ENCODE data around the gene PPP4R1.
"Not testable (repeated sequence)": the region's sequence is repeated elsewhere in the genome, so short reads cannot be mapped to it uniquely, and the experiment has no call there.

The PPP4R1 gene, protein sequence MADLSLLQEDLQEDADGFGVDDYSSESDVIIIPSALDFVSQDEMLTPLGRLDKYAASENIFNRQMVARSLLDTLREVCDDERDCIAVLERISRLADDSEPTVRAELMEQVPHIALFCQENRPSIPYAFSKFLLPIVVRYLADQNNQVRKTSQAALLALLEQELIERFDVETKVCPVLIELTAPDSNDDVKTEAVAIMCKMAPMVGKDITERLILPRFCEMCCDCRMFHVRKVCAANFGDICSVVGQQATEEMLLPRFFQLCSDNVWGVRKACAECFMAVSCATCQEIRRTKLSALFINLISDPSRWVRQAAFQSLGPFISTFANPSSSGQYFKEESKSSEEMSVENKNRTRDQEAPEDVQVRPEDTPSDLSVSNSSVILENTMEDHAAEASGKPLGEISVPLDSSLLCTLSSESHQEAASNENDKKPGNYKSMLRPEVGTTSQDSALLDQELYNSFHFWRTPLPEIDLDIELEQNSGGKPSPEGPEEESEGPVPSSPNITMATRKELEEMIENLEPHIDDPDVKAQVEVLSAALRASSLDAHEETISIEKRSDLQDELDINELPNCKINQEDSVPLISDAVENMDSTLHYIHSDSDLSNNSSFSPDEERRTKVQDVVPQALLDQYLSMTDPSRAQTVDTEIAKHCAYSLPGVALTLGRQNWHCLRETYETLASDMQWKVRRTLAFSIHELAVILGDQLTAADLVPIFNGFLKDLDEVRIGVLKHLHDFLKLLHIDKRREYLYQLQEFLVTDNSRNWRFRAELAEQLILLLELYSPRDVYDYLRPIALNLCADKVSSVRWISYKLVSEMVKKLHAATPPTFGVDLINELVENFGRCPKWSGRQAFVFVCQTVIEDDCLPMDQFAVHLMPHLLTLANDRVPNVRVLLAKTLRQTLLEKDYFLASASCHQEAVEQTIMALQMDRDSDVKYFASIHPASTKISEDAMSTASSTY

DNA sequence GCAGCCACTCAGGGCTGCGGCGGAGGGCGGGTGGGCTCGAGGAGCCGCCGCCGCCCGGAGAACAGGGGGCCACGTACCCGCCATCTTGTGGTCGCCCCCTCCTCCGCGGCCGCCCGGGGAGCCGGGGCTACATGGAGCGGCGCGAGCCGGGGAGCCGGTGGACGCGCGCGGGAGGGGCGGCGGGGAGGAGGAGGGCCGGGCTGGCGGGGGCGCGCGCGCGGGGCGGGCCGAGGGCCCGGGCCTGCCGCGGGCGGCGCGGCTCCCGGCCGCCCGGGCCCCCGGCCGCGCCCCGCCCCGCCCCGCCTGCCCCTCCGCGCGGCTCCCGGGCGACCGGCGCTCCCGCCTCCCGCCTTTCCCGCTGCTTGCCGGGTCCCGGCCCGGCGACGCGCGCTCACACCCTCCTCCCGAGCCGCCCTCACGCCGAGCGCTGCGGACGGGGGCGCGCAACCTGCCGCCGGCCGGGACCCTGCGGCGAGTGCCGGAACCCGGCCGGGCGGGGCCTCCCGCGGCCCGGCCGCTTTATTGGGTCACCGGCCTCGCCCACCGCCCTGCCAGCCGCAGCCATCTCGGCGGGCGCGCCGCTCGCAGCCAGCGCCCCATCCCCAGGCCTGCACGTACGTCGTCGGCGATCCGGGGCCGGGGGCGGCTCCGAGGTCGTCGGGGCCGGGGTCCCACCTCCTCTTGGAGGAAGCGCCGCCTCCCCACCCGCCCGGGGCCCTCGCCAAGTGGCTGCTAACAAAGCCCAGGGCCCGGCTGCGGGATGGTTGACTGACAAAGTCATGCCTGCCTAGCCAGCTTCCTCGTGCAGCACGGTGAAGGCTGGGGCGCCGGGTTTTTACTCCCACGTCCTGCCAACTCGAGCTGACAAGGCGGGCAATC, at the start of gene PPP4R1:
PPP4R1 (minus strand) TSS at position 159 of the 879 bp plus-strand sequence; CDS start at position 84, 75 bp downstream.
- DNase-seq = peak; percentile 88

DNA sequence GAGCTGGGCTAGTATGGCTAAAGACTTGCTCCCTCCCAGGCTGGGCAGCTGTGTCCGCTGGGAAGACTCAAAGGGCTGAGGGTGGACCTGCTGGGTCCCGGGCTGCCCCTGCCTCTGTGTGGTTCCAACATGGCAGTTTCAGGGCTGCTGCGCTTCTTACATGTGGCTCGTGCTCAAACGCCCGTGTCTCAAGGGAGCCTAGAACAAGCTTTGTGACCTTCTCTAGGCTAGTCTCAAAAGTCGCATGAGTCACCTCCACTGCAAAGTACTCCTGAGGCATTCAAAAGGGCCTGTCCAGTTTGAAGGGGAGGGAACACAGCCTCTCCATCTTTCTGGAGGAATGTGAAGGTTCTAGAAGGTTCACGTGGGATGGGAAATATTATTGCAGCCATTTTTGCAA, 49.0 kb upstream of the PPP4R1 start:
- DNase-seq = no peak

DNA sequence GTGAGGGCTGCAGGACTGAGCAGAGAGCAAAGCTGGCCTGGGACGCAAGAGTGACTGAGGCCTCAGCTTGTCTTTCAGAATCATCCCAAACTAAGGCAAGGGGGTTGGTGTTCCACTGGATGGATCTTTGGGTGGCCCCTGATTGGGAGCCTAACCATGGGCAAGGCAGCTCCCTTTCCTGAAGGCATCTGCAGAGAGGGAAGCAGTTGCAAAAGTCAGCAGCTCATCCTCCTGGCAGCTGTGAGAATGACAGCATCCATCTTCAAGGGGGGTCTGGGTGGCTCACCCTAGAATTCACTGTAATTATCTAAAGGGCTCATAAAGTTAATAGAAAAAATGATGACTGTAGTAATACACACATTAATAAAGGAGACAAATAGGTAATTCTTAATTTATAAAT, 47.2 kb upstream of the PPP4R1 start:
- no peak for DNase-seq

DNA sequence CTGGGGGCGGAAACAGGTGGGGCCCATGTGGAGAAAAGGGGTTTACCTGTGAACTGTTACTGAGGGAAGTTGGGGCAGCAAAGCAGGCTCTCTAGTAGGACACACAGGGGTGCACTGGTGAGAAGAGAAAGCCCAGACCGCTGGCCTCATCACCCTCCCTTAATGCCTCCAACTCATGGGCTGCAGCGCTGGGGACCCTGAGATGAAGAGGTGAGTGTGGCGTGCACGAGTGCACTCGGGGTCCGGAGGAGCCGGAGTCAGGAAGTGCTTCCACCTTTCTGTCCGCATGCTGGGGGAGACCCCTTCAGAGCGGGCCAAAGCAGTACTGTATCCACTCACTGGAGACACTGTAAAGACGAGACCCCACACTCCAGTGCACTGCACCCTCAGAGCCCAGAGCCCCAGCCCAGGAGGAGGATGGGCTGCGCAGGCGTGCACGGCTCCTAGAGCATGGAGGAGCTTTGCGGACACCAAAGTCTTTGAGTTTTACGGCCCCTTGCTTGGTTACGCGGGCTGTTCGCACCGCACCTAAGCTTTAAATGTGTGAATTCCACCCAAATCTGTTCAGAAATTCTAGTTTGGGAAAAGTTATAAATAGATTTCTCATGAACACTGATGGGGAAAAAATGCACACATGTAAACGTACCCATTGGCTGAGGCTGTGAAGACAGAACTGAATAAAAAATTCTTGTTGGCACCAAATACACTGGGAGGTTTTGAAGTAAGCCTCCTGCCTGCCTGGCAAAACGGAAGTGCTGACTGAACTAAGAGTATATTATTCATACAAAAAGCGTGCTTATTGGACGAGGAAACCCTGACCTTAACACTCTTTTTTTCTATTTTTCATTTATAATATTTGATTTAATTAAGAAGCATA, 45.4 kb upstream of the PPP4R1 start:
- DNase-seq = no peak

DNA sequence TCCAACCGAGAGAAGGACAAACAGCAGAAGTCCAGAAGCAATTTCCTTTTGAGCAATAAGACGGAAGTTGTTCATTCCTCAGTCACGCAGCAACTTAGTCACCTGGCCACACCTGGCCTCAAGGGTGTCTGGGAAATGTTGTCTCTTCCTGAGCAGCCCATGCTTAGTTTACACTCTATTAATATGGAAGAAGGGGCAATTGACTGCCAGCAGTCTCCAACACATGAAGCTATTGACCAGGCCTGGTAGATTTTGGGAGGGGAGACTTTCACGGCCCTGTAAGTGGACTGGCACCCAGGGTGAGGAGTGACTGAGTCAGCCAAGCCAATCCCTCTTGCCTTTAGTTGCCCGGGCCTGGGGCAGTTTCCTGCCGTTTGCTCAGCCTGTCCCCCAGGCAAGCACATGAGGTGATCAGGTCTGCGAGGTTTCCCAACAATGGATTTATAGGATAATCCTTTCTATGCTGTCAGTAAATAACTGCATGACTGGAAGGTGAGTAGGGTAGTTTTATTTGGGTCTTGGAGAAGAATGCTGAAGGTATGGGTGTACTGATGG, 43.8 kb upstream of the PPP4R1 start:
- DNase-seq = no peak

DNA sequence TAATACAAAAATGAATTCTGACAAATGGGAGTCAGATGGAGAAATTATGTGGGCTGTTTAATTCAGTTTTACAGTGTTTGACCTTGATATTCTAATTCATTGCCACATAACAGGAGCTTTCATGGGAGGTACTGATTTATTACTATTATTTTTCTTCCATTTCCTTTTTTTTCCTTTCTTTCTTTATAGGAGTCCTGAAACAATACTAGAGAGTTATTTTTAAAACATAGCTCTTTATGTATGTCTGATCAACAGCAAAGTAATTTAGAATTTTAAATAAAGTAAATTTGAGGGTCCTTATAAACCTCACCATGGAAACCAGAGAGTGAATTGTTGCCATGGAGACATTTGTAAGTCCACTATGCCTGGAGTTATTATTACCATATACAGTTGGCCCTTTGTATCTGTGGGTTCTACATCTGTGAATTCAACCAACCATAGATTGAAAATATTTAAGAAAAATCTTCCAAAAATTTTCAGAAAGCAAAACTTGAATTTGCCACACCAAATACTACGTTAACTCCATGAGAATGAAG, 40.9 kb upstream of the PPP4R1 start:
- no peak for DNase-seq

DNA sequence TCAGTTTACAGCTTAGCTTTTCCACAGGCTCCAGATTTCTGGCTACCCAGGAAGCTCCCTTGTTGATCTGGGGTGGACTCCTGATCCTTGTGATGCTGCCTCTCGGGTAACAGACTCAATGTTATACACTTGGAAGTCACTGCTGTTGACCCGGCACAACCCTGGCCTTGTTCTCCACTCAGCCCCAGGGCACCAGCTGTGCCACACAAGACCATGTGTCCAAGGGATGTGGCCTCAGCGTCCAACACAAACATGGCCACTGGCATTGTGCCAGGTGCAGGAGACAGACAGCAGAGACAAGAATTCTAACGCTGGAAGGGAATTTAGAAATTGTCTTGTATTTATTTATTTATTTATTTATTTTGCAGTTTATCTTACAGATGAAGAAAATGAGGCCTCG, 39.0 kb upstream of the PPP4R1 start:
- no peak for DNase-seq

DNA sequence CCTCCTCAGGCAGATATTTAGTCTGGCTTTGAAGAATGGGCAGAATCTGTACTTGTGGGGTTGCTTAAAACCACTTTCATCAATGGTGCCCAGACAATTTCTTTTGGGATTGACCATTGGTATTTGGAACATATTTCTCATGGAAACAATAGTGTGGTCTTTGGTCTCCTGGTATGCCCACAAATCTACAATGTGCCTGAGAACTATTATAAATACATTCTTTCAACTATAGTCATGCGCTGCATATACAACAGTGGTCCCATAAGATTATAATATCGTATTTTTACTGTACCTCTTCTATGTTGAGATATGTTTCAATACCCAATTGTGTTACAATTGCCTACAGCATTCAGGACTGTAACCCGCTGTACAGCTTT, 34.8 kb upstream of the PPP4R1 start:
- no peak for DNase-seq

DNA sequence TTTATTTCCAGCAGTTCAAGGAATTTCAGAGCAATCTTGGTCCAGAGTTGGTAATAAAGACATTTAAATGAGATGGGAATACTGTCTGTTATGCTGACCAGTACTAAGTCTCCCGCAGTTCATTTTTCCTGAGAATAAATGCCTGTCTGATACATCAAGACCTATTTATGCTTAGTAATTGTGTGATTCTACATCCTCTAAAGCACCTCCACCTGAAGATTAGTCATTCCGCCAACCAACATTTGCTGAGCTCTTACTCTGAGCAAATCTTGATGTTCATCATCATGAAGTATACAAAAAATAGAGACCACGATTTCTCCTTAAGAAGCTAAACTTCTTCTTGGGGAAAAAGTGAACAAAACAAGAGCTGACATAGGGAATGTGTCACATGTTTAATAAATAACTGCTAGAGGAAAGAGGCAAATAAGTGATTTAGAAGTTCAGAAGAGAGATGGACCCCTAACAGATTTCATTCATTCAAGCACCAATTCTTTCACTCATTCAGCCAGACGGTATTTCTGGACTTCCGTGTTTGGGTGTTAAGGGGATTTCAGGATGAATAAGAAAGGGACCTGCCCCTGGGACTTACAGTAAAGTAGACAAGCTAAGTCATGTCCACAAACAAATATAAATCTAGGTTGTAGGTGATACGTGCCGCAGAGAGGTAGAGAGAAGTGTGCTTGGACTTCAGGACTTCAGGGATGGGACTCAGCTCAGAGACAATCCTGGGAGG, 34.2 kb upstream of the PPP4R1 start:
- no peak for DNase-seq

DNA sequence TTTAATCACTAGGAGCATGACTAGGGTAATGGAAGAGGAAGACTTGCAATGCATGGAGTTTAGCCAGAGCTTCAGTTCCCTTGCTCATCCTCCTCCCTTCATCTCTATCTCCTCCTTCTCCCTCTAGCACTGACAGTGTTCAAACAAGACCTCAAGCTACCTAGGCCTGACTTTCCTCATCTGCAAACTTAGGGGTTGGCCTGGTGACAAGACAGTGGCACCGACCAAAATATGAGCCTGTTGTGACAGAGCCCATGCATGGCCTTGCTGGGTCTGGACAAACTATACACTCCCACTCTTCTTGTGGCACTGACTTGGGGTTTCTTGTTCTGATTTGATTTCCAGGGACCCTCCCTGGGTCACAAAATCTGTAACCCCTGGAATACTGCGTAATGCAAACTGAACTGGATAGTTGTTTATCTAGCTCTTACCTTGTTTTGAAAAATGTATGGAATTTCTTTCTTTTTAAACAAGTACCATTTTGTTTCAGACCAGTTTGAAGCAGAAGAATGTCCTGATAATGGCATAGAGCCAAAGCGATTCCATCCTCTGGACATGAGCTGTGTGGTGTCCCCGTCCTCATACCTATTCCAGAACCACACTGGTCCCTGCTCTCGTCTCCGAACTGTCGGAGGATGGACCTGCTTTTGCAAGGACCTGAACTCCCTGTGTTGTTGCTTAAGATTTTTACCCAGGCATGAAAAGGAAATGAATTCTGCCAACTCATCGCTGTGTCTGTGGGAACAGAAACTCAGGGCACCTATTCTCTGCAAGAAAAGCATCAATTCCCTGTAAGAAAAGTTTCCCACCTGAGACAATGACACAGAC, 33.4 kb upstream of the PPP4R1 start:
- DNase-seq = no peak

DNA sequence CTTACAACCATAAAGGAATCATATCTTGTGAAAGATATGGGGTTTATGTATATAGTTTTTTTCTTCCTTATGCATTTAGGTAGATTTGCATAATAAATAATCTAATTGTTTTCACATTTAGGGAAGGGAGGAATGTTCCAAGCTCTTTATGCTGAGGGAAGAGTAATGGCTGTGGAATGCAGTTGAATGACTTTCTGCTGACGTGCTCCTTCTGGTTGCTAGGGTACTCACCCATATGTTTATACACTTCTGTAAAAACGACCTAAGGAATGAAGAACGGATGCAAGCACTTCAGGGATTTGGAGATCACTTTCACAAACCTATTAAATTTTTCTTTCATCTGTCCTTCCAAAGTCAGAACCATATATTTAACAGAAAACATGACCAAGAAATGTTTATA, 29.2 kb upstream of the PPP4R1 start:
- no peak for DNase-seq

DNA sequence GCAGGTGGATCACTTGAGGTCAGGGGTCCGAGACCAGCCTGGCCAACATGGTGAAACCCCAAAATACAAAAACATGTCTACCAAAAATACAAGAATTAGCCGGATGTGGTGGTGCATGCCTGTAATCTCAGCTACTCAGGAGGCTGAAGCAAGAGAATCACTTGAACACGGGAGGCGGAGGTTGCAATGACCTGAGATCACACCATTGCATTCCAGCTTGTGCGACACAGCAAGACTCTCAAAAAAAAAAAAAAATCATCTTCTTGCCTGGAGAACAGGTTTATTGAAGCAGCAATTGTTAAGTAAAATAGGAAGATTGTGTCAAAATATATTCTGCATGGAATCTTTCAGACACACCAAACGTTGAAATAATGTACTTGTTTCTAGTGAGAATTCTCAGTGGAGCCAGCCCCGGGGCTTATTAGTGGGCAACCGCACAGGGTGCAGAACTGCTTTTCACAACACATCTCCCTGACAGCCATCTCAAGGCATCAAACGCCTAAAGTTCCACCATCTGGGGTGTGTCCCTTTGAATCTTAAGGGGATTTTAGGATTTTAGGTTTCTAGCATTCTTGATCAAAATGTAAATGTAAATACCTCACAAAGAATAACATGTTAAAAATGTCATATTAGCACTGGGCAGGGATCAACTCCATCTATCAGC, 28.6 kb upstream of the PPP4R1 start:
- no peak for DNase-seq

DNA sequence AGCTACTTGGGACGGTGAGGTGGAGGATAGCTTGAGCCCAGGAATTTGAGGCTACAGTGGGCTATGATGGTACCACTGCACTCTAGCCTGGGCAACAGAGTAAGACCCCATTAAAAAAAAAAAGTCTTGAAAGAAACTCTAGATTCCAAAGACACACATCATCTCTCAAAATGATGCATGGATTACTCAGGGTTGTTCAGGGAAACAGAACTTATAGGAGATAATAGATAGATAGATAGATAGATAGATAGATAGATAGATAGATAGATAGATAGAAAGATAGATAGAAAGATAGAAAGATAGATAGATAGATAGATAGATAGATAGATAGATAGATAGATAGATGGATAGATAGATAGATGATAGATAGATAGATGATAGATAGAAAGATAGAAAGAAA, 26.7 kb upstream of the PPP4R1 start:
- not testable (repeated sequence) for DNase-seq

DNA sequence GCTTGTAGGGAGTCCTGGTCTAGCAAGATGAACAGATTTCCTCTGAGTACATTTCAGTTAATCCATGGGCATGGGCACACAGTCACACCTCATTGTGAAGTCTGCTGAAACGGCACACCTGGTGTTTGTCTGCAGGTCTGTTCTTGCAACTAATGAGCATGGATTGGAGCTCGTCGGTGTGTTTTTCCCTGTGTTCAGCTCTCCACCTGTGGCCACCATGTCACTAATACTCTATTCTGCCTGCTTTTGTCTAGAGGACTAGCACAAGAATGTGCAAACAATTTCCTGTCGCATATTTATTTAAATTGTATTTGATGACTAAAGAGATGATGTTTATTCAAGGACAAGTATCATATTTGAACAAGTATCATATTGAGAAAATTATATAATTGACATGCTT, 24.5 kb upstream of the PPP4R1 start:
- DNase-seq = no peak

DNA sequence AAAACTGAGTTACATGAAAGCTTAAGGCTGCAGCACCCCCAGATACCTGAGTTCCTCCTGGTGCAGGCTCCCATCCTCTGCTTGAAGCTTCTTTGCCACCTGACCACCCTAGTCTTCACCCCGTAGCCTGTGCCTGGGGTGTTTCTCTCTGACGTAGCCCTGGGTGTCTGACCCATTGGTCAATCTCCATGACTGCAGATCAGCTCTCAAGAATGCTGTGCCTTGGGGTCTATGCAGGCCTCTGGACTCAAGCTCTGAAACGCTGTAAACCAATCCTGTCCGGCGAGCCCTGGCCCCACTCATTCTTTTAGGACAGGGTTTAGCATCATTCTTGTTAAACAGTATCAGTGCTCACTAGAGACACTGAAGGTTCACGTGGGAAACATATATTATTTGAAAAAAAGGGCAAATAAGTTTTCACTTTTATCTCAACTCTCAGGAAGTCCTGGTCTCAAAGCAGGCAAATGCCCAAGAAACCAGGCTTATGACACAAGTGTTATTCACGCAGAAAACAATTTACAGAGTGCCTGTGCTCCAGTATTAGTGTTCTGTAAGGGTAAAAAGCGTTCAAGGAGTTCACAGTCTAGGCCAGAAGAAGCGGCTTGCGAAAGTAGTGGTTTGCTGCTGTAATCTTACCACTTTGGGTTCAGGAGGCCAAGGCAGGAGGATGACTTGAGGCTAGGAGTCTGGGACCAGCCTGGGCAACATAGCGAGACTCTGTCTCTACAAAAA, 22.8 kb upstream of the PPP4R1 start:
- no peak for DNase-seq

DNA sequence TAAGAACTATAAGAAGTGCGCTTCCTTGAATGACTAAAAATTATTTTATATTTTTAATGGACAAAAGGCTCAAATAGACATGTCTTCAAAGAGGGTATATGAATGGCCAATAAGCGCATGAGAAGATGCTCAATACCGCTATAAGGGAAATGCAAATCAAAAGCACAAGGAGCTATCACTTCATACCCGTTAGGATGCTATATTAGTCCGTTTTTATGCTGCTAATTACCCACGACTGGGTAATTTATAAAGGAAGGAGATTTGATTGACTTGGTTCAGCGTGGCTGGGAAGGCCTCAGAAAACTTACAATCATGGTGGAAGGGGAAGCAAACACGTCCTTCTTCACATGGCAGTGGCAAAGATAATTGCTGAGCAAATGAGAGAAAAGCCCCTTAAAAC, 20.5 kb upstream of the PPP4R1 start:
- DNase-seq = no peak

DNA sequence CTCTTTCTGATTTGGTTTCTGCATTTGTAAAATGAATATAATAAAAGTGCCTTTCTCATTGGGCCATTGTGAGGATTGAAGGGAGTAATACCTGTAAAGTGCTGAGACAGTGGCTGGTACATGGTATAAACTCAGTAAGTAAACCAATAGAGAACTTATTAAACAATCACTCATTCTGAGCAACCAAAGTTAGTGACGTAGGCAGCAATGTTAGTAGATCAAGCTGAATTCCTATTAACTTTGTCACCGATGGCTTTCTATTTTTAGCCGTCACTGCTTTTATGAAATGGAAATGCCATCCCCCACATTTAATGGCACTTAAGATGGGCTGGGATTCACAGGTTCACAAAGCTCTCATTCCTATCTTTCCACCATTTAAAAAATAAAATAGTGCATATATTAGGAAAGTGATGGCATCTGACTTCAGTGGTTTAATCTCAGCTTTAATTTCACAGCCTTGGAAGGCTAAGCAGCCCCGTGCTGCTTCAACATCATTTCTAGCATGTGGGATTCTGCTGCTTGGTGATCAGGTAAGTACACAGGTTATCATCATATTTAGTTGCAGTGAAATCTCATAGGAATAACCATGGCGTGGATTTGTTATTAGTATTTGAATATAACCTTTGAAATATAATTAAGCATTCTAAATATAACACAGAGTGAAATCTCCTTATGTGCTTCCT, 17.6 kb upstream of the PPP4R1 start:
- no peak for DNase-seq

DNA sequence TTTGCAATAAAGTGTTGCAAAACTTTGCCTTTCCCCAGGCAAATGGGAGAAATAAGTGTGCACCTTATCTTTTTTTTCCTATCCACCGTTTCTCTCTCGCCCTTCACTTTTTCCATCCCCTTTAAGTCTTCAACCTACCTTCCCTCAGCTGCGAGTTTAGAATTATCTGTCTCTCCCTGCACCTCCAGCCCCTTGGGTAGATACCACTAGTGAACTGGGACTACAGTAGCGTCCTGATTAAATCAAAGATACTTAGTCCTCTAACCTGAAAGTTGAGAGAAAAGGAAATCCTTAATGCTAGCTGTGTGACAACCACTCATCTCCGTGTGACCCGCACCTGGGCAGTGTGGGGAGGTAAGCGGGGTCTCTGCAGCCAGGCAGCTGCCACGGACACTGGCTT, 16.1 kb upstream of the PPP4R1 start:
- no peak for DNase-seq

All from activated CD8-positive, alpha-beta memory T cell treated with anti-CD3 and anti-CD28 coated beads for 24 hours (primary cell).